ENCODE results near the gene TM9SF1. TPM values are rescaled to one million over a fixed set of nuclear protein-coding genes. Genes with fewer than 3 reads are reported as not detected.
A peak's percentile ranks its signal among the peaks of the same experiment; 100 is the strongest.

Gene TM9SF1
- total and polyA plus RNA-seq, 9 of the 15 experiments (the other 6 are each of a cell fraction or from before 2014, with no cell fraction given): 5.3 to 20.3 (median 11.8) TPM

- peak; percentile 87 for TF ChIP-seq REST (IDR thresholded peaks at IDR 0.05; ENCODE audit: borderline replicate concordance)
- no peak for TF ChIP-seq REST (CRISPR knock-in tag; IDR thresholded peaks at IDR 0.05; ENCODE audit: low read depth)
- peak; percentile 49; the same call in 1 of the 2 replicates for TF ChIP-seq SIN3B (IDR thresholded peaks at IDR 0.05; ENCODE audit: low read depth)
- TF ChIP-seq BRF1 (IDR thresholded peaks at IDR 0.05; ENCODE audit: borderline replicate concordance, extremely low read depth, insufficient read length): no peak
- no peak for TF ChIP-seq ARID2 (IDR thresholded peaks at IDR 0.05)
- TF ChIP-seq PHF8 (IDR thresholded peaks at IDR 0.05; ENCODE audit: borderline replicate concordance, low read length): peak; percentile 60; the same call in 1 of the 2 replicates
- no peak for TF ChIP-seq RREB1 (CRISPR knock-in tag; IDR thresholded peaks at IDR 0.05)
- no peak for TF ChIP-seq BDP1 (IDR thresholded peaks at IDR 0.05; ENCODE audit: insufficient read depth, insufficient read length)
- TF ChIP-seq MCM2 (IDR thresholded peaks at IDR 0.05; ENCODE audit: low read depth): no peak
- peak; percentile 54; the same call in 1 of the 2 replicates for TF ChIP-seq EP400 (IDR thresholded peaks at IDR 0.05)
- no peak for TF ChIP-seq ZNF431 (CRISPR knock-in tag; IDR thresholded peaks at IDR 0.05)
Measured at GRCh38 chr14:24146978-24147760, 48.1 kb downstream of the TM9SF1 start, which contains the start of gene RNF31 (continued).
